T-helper 22 cell (primary cell): ENCODE results near the gene RAB40B.
A peak's percentile ranks its signal among the peaks of the same experiment; 100 is the strongest.

Experiments used
- DNase-seq: peaks from one replicate; pipeline ENCODE4 v3.0.0-alpha.2; 2020; ENCODE audit warnings: low read depth

Gene RAB40B

DNA sequence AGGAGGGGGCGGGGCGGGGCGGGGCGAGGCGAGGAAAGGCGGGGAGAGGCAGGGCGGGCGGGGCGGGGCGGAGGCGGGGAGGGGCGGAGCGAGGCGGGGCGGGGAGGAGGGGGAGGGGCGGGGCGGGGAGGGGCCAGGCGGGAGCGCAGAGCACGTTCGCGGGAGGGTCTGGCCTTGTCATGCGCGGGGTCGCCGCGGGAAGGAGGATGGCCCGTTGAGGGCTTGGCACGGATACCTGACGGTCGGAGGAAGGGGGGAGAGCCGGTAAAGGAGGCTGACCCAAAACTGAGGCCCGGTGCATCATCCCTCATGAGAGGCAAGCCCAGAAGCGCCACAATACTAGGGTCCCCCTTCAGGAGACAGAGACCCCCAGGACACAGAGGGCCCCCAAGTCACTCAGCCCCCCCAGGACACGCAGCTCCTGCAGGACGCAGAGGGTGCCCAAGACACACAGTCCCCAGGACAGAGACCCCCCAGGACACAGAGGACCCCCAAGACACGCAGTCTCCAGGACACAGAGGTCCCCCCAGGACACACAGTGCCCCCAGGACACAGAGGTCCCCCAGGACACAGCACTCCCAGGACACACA, 49.7 kb downstream of the RAB40B start:
- DNase-seq: peak; percentile 46

DNA sequence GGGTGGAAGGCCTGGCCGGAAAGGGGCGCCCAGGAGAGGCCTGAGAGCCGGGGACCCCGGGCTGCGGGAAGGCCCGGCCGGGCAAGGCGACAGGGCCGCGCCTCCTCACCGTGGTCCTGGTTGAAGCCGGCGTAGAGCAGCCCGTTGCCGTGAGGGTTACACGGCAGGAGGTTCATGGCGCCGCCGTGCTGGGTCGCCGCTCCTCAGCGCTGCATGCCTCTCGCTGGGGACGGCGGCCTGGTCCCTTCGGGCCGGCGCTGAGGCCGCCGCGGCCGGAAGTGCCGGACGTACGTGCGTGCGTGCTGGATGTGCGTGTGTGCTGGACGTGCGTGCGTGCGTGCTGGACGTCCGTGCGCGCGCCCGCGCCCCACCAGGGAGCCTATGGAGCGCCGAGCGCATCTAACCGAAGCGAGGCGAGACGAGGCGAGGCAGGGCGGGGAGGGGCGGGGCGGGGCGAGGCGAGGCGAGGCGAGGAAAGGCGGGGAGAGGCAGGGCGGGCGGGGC, 50.3 kb downstream of the RAB40B start, which contains the start of gene WDR45B:
WDR45B (minus strand) TSS at position 280 of the 504 bp plus-strand sequence; CDS start at position 176, 104 bp downstream.
- DNase-seq: peak; percentile 83

DNA sequence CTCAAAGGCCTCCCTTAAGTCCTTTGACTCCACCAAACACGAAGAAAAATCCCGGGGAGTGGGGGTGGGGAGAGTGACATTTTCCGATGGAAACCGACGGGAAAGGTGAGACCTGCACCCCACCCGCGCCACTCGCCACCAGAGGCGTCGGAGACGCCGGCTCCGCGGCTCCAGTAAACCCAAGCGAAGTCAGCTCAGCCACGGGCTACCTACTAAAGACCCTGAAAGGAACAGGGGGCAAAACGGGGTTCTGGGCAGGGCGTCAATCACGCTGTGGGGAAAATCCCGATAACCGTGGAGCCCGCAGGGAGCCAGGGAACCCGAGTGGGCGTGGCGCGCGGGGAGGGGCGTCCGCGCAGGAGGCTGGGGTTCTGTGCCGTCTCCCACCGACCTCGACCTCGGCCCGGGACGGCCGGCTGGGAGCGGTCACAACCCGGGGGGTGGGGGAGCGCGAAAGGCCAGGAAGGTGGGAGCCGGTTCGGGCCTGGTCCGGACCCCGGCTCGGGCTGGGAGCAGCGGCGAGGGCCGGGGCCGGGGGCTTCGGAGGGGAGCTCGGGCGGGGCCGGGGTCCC, 50.8 kb downstream of the RAB40B start:
- DNase-seq: peak; percentile 54

GRCh38 chr17:82645516-82645915, 53.0 kb downstream of the RAB40B start:
- DNase-seq: no peak

DNA sequence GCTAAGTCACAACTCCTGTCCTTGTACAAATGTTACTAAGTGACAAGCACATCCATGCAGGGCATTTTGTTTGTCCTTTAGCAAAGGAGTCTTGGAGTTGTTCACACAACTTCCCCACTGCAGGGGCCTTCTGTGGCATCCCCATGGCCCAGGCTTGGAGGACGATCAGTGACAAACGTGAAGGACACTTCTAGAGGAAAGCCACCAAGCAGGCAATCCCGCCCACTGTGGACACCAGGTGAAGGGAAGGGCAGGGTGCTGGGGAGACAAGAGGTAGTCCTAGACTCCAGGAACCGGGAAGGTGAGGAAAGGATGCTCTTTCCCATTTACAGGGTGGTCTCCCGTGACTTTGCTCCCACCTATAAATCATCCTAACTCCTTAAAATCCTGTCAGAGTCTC, 54.4 kb downstream of the RAB40B start:
- no peak for DNase-seq

DNA sequence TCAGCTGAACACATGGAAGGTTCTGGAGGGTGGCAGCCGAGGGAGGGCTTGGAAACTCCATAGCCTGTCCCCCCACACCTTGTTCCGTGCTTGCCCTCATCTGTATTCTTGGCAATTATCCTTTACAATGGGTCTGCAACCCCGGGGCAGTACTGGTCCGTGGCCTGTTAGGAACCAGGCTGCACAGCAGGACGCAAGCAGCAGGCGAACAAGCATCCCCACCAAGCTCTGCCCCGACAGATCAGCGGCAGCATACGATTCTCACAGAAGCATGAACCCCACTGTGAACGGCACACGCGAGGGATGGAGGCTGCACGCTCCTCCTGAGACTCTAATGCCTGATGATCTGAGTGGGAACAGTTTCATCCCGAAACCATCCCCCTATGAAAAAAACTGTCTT, 56.5 kb downstream of the RAB40B start:
- no peak for DNase-seq

GRCh38 chr17:82640036-82640435, 58.5 kb downstream of the RAB40B start:
- DNase-seq: no peak

- no peak for DNase-seq
These were observed 58.9 kb downstream of the RAB40B start for GRCh38 chr17:82639628-82640027.

- no peak for DNase-seq
These were observed 60.2 kb downstream of the RAB40B start for GRCh38 chr17:82638183-82638773.

DNA sequence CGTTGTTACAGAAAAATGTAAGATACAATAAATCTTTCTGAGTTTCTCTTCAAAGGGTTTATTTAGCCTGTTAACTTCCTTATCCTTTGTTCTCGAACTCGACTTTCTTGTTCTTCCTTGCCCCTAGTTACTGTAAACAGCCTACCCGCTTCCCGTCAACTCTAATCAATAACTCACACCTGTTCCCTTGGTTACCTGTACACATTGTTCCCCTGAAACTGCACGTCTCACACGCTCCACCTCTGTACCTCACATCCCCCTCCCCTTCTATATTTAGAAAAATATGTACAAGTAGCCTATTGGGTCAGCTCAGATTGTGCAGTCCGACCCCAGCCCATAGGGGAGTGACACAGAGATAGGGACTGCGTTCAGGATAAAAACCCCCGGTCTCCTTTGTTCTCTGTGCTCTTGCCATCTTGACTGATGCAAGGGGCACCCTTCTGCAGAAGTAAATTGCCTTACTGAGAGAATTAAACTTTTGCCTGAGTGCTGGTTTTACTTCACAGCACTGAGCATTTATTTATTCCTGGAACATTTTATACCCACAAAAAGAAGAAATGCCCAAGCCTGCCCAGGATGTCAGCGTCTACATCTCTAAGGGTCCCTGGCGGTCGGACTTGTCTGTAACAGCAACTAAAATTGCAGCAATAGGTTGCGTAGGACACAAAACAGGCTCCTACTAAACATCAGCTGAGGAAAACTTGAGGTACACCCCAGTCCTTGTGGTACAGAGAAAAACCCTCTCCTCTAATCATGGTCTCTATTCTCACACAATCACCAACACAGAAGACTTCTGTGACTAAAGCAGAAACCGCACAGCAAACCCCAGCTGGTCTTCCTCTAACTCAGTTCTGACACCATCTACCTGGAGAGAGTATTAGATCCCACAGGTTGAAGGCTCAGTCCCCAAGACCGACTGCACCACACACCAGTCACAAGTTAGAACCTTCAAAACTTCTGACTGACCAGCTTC, 61.6 kb downstream of the RAB40B start:
- DNase-seq: no peak

GRCh38 chr17:82633343-82633742, 65.2 kb downstream of the RAB40B start:
- no peak for DNase-seq

DNA sequence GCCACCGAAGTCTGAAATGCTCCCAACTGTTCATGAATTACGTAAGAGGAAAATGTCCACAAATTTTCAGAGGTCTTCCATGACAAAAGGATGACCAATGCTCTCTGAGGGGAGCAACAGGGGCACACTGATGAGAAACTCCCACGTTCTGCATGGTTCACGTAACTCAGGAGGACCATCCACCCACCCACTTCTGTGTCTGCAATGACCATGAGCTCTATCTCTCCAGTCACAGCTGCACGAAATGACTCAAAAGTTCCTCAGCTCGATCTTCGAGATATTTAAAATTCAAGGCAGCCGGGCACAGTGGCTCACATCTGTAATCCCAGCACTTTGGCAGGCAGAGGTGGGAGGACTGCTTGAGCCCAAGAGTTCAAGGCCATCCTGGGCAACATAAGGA, 66.0 kb downstream of the RAB40B start:
- DNase-seq: no peak

DNA sequence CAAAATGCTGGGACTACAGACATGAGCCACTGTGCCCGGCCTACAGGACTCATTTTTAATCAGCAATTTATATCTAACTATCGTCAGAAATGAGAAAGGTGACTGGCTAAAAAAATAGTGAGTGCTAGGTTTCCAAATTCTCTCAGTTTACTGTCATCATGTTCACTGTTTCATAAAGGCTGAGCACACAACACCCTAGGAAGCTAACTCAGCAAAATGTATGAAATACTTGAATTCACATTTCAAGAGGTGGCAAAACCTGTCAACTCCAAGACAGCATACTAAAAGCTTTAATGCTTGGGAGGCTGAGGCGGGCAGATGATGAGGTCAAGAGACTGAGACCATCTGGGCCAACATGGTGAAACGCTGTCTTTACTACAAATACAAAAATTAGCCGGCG, 67.0 kb downstream of the RAB40B start:
- DNase-seq: no peak

DNA sequence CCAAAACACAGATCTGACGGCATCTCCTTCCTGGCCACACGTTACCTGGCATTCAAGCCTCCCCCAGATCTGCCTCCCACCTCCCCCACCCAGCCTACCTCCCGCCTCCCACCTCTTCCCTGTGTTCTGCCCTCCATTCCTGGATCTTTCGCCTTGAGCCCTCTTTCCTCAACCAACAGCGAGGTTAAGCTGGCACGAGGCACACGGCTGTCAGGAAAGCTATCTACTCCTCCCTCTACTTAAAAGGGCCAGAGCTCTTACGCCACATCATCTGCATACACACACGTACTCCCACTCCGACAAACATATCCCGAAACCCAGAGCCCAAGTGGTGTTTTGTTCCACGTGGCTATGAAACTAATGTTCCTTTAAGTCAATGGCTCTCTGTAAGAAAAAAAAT, 68.3 kb downstream of the RAB40B start:
- DNase-seq: no peak

DNA sequence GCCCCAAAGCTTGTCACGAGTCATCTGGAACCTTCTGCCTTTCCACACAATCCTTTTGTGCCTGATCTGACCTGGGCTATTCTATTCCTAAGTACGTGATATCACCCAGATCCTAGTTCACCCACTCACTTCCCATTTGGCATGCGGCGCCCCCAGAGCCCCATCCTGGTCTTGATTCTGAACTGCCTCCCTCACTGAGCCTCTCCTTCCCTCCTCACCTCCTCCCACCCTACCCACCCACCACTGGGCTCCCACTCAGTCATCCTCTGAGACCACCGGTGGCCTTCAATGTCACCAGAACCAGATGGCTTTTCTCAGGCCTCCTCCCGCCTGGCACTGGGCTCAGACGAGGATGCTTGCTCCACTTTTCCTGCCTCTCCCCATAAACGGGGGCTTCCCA, 68.8 kb downstream of the RAB40B start:
- DNase-seq: no peak

GRCh38 chr17:82627405-82627804, 71.1 kb downstream of the RAB40B start:
- DNase-seq: no peak

DNA sequence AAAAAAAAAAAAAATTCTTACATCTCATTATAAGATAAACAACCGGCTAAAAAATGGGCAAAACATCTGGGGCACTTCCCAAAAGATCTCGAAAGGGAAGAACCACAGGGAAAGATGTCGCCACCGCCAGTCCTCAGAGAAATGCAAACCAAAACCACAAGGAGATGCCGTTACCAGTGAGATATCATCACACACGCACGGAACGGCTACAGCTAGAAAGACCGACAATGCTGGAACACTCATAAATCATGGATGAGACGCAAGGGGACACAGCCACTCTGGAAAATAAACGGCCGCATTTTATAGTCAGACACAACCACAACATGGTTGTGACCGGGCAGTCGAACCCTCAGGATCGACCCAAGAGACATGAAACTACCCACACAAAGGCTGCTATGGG, 74.8 kb downstream of the RAB40B start:
- DNase-seq: no peak

- DNase-seq: no peak
These were observed 78.9 kb downstream of the RAB40B start for GRCh38 chr17:82619641-82620040.

DNA sequence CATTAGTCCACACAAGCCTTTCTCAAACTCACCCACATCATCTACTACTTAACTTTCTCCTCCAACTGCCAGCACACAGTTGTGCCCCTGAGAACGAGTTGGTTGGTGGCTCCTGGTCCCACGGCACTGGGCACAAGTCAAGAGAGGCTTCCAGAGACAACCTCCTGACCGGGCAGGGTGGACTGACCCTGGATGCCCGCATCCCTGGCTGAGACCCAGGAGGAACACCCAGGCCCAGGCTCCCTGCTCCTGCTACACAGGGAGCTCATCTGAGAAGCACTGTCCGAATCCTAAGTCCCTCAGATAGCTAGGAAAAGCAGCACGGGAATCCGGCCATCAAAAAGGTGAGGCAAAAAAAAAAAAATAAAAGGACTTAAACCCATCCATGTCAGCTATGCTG, 79.3 kb downstream of the RAB40B start:
- DNase-seq: no peak

DNA sequence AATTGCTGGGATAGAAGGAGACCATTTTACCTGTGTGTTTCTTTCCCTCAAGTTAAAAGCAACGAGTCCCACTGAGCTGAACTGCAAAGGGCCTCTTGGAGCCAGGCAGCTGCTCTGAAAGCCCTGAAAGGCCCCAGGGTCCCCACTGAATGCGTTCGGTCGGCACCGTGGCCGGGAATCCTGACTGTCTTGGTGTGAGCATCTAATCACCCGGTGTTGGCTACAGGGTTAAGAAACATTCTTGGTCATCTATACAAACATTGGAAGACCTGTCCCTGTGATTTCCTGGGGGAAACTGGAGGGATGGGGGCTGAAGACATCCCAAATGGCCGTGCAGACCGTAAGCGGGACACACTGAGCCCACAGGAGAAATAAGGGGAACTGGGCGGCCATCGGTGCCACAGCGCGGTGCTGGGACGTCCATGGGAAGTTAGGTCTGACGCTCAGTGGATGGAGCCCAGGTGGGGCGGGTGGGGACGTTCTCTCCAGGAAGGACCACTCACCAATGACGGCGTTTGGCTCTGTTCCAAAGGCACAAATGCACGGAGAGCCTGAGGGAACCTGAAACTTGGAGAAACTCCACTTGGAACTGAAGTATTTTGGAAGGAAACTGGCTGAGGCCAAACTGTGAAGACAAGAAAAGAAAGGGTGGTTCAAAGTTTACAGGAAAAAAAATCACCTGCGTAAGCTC, 82.3 kb downstream of the RAB40B start:
- DNase-seq: no peak

GRCh38 chr17:82615084-82616020, 83.1 kb downstream of the RAB40B start:
- no peak for DNase-seq
